ENCODE measurements around the gene PLCH1. TPM values are rescaled to one million over a fixed set of nuclear protein-coding genes. Genes with fewer than 3 reads are reported as not detected.

Gene PLCH1
- total and polyA plus RNA-seq, 2 donors (not counting 1 experiment from before 2014, with no cell fraction given) = 0.27 TPM; not detected in 1

DNA sequence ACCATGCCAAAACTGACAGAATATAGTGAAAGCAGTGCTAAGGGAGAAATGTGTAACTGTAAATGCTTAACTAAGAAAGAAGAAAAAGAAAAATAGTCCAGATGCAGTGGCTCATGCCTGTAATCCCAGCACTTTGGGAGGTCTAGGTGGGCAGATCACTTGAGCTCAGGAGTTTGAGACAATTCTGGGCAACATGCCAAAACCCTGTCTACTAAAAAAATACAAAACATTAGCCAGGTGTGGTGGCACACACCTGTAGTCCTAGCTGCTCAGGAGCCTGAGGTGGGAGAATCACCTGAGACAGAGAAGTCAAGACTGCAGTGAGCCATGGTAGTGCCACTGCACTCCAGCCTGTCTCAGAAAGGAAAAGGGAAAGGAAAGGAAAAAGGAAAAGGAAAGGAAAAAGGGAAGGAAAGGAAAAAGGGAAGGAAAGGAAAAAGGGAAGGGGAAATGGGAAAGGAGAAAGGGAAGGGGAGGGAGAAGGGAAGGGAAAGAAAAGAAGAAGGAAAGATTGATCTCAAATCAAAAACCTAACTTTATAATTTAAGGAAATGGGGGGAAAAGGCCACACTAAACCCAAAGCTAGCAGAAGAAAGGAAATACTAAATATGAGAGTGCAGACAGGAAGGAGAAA, 40.9 kb upstream of the PLCH1 start:
- no peak overlapping the region for H3K9ac ChIP-seq (ENCODE audit: low read length)
- no peaks in the 10 kb centered on the region for H3K36me3 ChIP-seq (replicated peaks in 1 of 2; ENCODE audit: control extremely low read depth in 1 of 2, control insufficient read depth in 1 of 2, extremely low read depth in 1 of 2, insufficient read depth in 2 of 2, low read length in 1 of 2)
- ATAC-seq (ENCODE audit: low read depth) (no peak), DNase-seq (no peak)
- H3K4me3 ChIP-seq (ENCODE audit: control extremely low read depth in 1 of 5, extremely low read depth in 1 of 5, insufficient read depth in 1 of 5, low read depth in 2 of 5, low read length in 4 of 5) = no peak overlapping the region
- H4K20me1 ChIP-seq (ENCODE audit: control insufficient read depth, insufficient read depth, low read length, poor library complexity, severe bottlenecking) = no peaks in the 10 kb centered on the region
- ChIA-PET POLR2A (no interaction called here), CTCF (no interaction called here)
- H3K4me1 ChIP-seq (ENCODE audit: control insufficient read depth in 2 of 2, insufficient read depth in 2 of 2, low read length in 2 of 2) = no peaks in the 10 kb centered on the region
- Mint-ChIP-seq H3K4me1 (no peaks in the 10 kb centered on the region), H3K27me3 (no peaks in the 10 kb centered on the region), H3K9me3 (ENCODE audit: insufficient read depth) (peaks cover 6% of the 10 kb centered on the region), H3K27ac (no peak overlapping the region), H3K4me3 (no peak overlapping the region)
- no peak overlapping the region for H3K27ac ChIP-seq (ENCODE audit: low read length in 2 of 2)
- peaks cover 0 to 25% (median 11%) of the 10 kb centered on the region in 3 donors for H3K9me3 ChIP-seq (ENCODE audit: control extremely low read depth in 1 of 3, control insufficient read depth in 2 of 3, insufficient read depth in 1 of 3, low read length in 2 of 3)
- no peaks in the 10 kb centered on the region for H3K79me2 ChIP-seq (ENCODE audit: control insufficient read depth, insufficient read depth, low read length)
- TF ChIP-seq EZH2 (IDR thresholded peaks at IDR 0.05; ENCODE audit: borderline replicate concordance, insufficient read depth, low read depth, low read length, poor library complexity, severe bottlenecking) (no peak), CTCF (IDR thresholded peaks at IDR 0.05) (no peak)
- H3K27me3 ChIP-seq (replicated peaks in 1 of 4; ENCODE audit: control extremely low read depth in 1 of 4, control insufficient read depth in 3 of 4, insufficient read depth in 4 of 4, low read length in 3 of 4) = no peaks in the 10 kb centered on the region
- no peak overlapping the region for H2AFZ ChIP-seq (ENCODE audit: insufficient read depth, low read depth, low read length, poor library complexity, severe bottlenecking)
- intact Hi-C loops (cut with micrococcal nuclease) = no loop called here
- no peak overlapping the region for H3K4me2 ChIP-seq (replicated peaks; ENCODE audit: low read depth, low read length, poor library complexity, severe bottlenecking)

DNA sequence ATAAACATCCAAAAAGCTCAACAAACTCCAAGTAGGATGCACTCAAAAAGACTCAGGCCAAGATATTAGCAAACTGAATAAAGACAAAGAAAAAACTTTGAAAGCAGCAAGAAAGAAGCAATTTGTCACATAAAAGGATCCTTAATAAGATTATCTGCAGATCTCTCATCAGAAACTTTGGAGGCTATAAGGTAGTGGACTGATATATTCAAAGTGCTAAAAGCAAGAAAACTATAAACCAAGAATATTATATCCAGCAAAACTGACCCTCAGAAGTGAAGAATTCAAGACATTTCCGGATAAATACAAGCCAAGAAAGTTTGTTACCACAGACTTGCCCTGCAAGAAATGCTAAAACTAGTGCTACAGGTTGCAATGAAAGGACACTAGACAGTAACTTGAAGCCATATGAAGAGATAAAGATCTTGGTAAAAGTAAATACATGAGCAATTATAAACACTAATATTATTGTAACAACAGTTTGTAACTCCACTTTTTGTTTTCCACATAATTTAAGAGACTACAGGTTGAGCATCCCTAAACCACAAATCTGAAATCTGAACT, 37.6 kb upstream of the PLCH1 start:
- intact Hi-C loops (cut with micrococcal nuclease) = no loop called here
- peaks cover 0 to 25% (median 11%) of the 10 kb centered on the region in 3 donors for H3K9me3 ChIP-seq (ENCODE audit: control extremely low read depth in 1 of 3, control insufficient read depth in 2 of 3, insufficient read depth in 1 of 3, low read length in 2 of 3)
- DNase-seq (no peak), ATAC-seq (ENCODE audit: low read depth) (no peak)
- no peak for TF ChIP-seq CTCF (IDR thresholded peaks at IDR 0.05)
- no peak for TF ChIP-seq EZH2 (IDR thresholded peaks at IDR 0.05; ENCODE audit: borderline replicate concordance, insufficient read depth, low read depth, low read length, poor library complexity, severe bottlenecking)
- H3K79me2 ChIP-seq (ENCODE audit: control insufficient read depth, insufficient read depth, low read length) = no peaks in the 10 kb centered on the region
- CTCF ChIA-PET = no interaction called here
- no peak overlapping the region for H3K4me2 ChIP-seq (replicated peaks; ENCODE audit: low read depth, low read length, poor library complexity, severe bottlenecking)
- H3K36me3 ChIP-seq (replicated peaks in 1 of 2; ENCODE audit: control extremely low read depth in 1 of 2, control insufficient read depth in 1 of 2, extremely low read depth in 1 of 2, insufficient read depth in 2 of 2, low read length in 1 of 2) = no peaks in the 10 kb centered on the region
- H3K27ac Mint-ChIP-seq = no peak overlapping the region
- H3K9me3 Mint-ChIP-seq (ENCODE audit: insufficient read depth) = peaks cover 6% of the 10 kb centered on the region
- no peak overlapping the region for H3K9ac ChIP-seq (ENCODE audit: low read length)
- WGBS (ENCODE audit: insufficient coverage) = no CpG with 5 or more reads among the region's 1 CpG
- no peaks in the 10 kb centered on the region for H3K4me1 ChIP-seq (ENCODE audit: control insufficient read depth in 2 of 2, insufficient read depth in 2 of 2, low read length in 2 of 2)
- no peak overlapping the region for H3K4me3 ChIP-seq (ENCODE audit: control extremely low read depth in 1 of 5, extremely low read depth in 1 of 5, insufficient read depth in 1 of 5, low read depth in 2 of 5, low read length in 4 of 5)
- no peaks in the 10 kb centered on the region for H3K27me3 Mint-ChIP-seq
- no peak overlapping the region for H2AFZ ChIP-seq (ENCODE audit: insufficient read depth, low read depth, low read length, poor library complexity, severe bottlenecking)
- POLR2A ChIA-PET = no interaction called here
- H3K27ac ChIP-seq (ENCODE audit: low read length in 2 of 2) = no peak overlapping the region
- no peak overlapping the region for H3K4me3 Mint-ChIP-seq
- H3K27me3 ChIP-seq (replicated peaks in 1 of 4; ENCODE audit: control extremely low read depth in 1 of 4, control insufficient read depth in 3 of 4, insufficient read depth in 4 of 4, low read length in 3 of 4) = no peaks in the 10 kb centered on the region
- no peaks in the 10 kb centered on the region for H3K4me1 Mint-ChIP-seq
- H4K20me1 ChIP-seq (ENCODE audit: control insufficient read depth, insufficient read depth, low read length, poor library complexity, severe bottlenecking) = no peaks in the 10 kb centered on the region

Measured in B cell (primary cell).